Right lobe of liver (tissue), 6 donors: ENCODE measurements around the gene RASSF5. TPM values are rescaled to one million over a fixed set of nuclear protein-coding genes. Genes with fewer than 3 reads are reported as not detected.

Experiments
- ATAC-seq, 4 donors: fragments of 200-7000 bp; cut with Tn5 transposase; one replicate each; pipeline ENCODE4 v1.9.1; 2020; ENCODE audit warnings: mild to moderate bottlenecking in 4 of 4, moderate library complexity in 4 of 4
- DNase-seq, 3 donors: peaks; one replicate each; pipeline ENCODE4 v3.0.0-alpha.2; 2020
- H3K27ac ChIP-seq, 3 donors: fragments of 200-600 bp; one replicate each; pipeline ENCODE4 v1.8.0; 2022
- H3K27me3 ChIP-seq, 2 donors: fragments of 200-600 bp; one replicate each; pipeline ENCODE4 v1.8.0; 2022
- H3K36me3 ChIP-seq, 4 donors: fragments of 200-600 bp; sonication (generic) in 1 of 4; one replicate each; pipeline versions ENCODE4 v1.5.1 to v1.8.0; 2017 to 2022; ENCODE audit warnings: control low read depth in 1 of 4
- H3K4me1 ChIP-seq, 4 donors: fragments of 200-600 bp; sonication (generic) in 1 of 4; one replicate each; pipeline versions ENCODE4 v1.5.1 to v1.8.0; 2017 to 2022; ENCODE audit warnings: control low read depth in 1 of 4
- H3K4me3 ChIP-seq, 3 donors: fragments of 200-600 bp; one replicate each; pipeline ENCODE4 v1.8.0; 2022
- H3K9me3 ChIP-seq, 4 donors: fragments of 200-600 bp; sonication (generic) in 1 of 4; one replicate each; pipeline versions ENCODE4 v1.5.1 to v1.8.0; 2017 to 2022; ENCODE audit warnings: control low read depth in 1 of 4
- POLR2A ChIP-seq: fragments of 450-650 bp; IDR thresholded peaks from one replicate; pipeline ENCODE4 v1.6.1; 2017; ENCODE audit warnings: antibody characterized with exemption, mild to moderate bottlenecking
- WGBS: methylation state at CpG from one replicate; pipeline ENCODE4 v1.1.6; 2018; ENCODE audit warnings: low coverage, low lambda C conversion rate; ENCODE audit not compliant: insufficient coverage; ENCODE audit errors: missing lambda C conversion rate; 5-methylcytosine and 5-hydroxymethylcytosine counted together
- intact Hi-C, 2 donors: fragments of 100-400 bp; cut with DNase I; formaldehyde crosslinking; loops; one replicate each; pipeline versions ENCODE4 v1.11.2 to v1.14.1; 2022
- total RNA-seq, 6 experiments: library from RNA; depleted of rRNA in 2 of 6; stranded (reverse); fragments of >200 nt in 2 of 6; fragmentation: NEBNext Ultra II Directional in 3 of 6; extraction: Animal tissue kit (Norgen Biotek cat#: 25700) in 3 of 6; gene quantifications; one replicate each; pipeline versions ENCODE4 v1.1.0 to v1.2.4, GENCODE V29; 2016 to 2023
- TF ChIP-seq, protein P1 (sequence below), 4 donors: fragments of 200-600 bp in 3 of 4; fragments of 450-650 bp in 1 of 4; IDR thresholded peaks; one replicate each; pipeline versions ENCODE4 v1.5.1 to v1.8.0; 2016 to 2022; ENCODE audit warnings: antibody characterized with exemption in 4 of 4, mild to moderate bottlenecking in 2 of 4
- donor health status: DM: no; HTN: yes; CAD: no.
- donor health status: DM: no; HTN: no; CAD: no.
- donor health status: DM: no; HTN: no; CAD: no.
- donor health status: DM: no; HTN: yes; CAD: no.
- donor health status: DM: no; HTN: yes; CAD: no.

Gene RASSF5
- total RNA-seq, 6 experiments from 2014 or later, result 8.1 to 18.8 (median 12.6) TPM

DNA sequence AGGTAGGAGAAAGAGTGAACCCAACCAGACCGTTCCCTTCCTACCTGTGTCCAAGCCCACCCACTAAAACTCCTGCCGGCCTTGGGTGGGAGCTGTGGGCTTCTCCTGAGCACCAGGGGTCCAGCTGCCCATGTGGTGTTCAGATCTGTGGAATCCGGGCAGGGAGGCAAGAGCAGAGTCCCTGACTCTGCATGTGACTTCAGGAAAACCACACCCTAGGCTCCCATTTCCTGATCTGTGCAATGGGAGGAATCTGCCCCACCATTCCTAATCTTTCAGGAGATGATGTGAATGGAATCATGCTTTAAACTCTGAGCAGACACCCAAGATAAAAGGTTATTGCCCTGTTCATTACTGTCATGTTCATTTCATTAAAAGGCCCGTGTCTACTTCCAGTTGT is 77.4 kb downstream of the RASSF5 start:
- H3K9me3 ChIP-seq, result no peaks in the 10 kb centered on the region
- H3K36me3 ChIP-seq, result peaks cover 0 to 63% (median 18%) of the 10 kb centered on the region in 4 donors
- no peaks in the 10 kb centered on the region for H3K4me1 ChIP-seq
- TF ChIP-seq, protein P1, sequence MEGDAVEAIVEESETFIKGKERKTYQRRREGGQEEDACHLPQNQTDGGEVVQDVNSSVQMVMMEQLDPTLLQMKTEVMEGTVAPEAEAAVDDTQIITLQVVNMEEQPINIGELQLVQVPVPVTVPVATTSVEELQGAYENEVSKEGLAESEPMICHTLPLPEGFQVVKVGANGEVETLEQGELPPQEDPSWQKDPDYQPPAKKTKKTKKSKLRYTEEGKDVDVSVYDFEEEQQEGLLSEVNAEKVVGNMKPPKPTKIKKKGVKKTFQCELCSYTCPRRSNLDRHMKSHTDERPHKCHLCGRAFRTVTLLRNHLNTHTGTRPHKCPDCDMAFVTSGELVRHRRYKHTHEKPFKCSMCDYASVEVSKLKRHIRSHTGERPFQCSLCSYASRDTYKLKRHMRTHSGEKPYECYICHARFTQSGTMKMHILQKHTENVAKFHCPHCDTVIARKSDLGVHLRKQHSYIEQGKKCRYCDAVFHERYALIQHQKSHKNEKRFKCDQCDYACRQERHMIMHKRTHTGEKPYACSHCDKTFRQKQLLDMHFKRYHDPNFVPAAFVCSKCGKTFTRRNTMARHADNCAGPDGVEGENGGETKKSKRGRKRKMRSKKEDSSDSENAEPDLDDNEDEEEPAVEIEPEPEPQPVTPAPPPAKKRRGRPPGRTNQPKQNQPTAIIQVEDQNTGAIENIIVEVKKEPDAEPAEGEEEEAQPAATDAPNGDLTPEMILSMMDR (IDR thresholded peaks at IDR 0.05), result no peak
- TF ChIP-seq POLR2A, result no peak
- H3K4me3 ChIP-seq, result no peak overlapping the region
- ATAC-seq (no peak), DNase-seq (no peak)
- H3K27ac ChIP-seq, result no peak overlapping the region
- intact Hi-C loops, result loop anchor here (5.0 kb wide), 1 partner anchor 92 kb away; no protein-coding TSS in a partner anchor
- no peaks in the 10 kb centered on the region for H3K27me3 ChIP-seq
- 33% methylated on average over 1 of the region's 4 CpGs for WGBS

DNA sequence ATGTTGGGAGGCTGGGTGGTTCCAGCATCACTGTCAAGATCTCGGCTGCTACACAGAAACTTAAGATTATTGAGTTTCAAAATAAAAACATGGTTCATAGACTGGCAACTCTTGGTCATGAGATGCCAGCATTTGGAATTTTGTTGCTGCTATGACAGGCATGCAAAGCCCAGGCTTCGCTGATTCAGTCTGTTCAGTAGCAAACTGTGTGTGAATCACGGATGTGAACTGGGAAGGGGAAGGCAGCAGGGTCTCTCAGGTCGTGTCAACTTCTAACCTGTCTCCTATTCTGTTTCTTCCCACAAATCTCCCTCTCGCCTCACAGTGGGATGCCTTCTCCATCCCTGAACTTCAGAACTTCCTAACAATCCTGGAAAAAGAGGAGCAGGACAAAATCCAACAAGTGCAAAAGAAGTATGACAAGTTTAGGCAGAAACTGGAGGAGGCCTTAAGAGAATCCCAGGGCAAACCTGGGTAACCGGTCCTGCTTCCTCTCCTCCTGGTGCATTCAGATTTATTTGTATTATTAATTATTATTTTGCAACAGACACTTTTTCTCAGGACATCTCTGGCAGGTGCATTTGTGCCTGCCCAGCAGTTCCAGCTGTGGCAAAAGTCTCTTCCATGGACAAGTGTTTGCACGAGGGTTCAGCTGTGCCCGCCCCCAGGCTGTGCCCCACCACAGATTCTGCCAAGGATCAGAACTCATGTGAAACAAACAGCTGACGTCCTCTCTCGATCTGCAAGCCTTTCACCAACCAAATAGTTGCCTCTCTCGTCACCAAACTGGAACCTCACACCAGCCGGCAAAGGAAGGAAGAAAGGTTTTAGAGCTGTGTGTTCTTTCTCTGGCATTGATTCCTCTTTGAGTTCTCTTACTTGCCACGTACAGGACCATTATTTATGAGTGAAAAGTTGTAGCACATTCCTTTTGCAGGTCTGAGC is 79.4 kb downstream of the RASSF5 start:
- Histone ChIP-seq H3K27ac (no peak overlapping the region), H3K4me3 (no peak overlapping the region), H3K9me3 (no peaks in the 10 kb centered on the region), H3K4me1 (no peaks in the 10 kb centered on the region), H3K27me3 (no peaks in the 10 kb centered on the region), H3K36me3 (peaks cover 0 to 77% (median 22%) of the 10 kb centered on the region in 4 donors)
- TF ChIP-seq, protein P1 (IDR thresholded peaks at IDR 0.05), result no peak
- no peak for TF ChIP-seq POLR2A
- WGBS, result 62% methylated on average over 13 of the region's 13 CpGs
- no peak for DNase-seq
- ATAC-seq, result no peak
- intact Hi-C loops, result loop anchor here in 1 of 2 donors (5.0 kb wide), 1 partner anchor 94 kb away; no protein-coding TSS in a partner anchor

DNA sequence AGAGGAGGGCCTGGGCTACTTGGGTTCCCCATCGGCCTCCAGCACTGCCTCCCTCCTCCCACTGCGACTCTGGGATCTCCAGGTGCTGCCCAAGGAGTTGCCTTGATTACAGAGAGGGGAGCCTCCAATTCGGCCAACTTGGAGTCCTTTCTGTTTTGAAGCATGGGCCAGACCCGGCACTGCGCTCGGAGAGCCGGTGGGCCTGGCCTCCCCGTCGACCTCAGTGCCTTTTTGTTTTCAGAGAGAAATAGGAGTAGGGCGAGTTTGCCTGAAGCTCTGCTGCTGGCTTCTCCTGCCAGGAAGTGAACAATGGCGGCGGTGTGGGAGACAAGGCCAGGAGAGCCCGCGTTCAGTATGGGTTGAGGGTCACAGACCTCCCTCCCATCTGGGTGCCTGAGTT is 80.6 kb downstream of the RASSF5 start:
- no peaks in the 10 kb centered on the region for H3K27me3 ChIP-seq
- DNase-seq (no peak), ATAC-seq (no peak)
- TF ChIP-seq, protein P1 (IDR thresholded peaks at IDR 0.05), result no peak
- no peak for TF ChIP-seq POLR2A
- no peaks in the 10 kb centered on the region for H3K9me3 ChIP-seq
- H3K36me3 ChIP-seq, result peaks cover 0 to 86% (median 22%) of the 10 kb centered on the region in 4 donors
- 70% methylated on average over 2 of the region's 14 CpGs for WGBS
- no peaks in the 10 kb centered on the region for H3K4me1 ChIP-seq
- no peak overlapping the region for H3K27ac ChIP-seq
- intact Hi-C loops, result loop anchor here in 1 of 2 donors (5.0 kb wide), 1 partner anchor 96 kb away; no protein-coding TSS in a partner anchor
- H3K4me3 ChIP-seq, result no peak overlapping the region

DNA sequence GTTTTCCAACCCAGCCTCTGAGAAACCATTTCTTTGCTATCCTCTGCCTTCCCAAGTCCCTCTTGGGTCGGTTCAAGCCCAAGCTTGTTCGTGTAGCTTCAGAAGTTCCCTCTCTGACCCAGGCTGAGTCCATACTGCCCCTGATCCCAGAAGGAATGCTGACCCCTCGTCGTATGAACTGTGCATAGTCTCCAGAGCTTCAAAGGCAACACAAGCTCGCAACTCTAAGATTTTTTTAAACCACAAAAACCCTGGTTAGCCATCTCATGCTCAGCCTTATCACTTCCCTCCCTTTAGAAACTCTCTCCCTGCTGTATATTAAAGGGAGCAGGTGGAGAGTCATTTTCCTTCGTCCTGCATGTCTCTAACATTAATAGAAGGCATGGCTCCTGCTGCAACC is 81.2 kb downstream of the RASSF5 start:
- Histone ChIP-seq H3K36me3 (peaks cover 0 to 86% (median 22%) of the 10 kb centered on the region in 4 donors), H3K27ac (no peak overlapping the region), H3K9me3 (no peaks in the 10 kb centered on the region), H3K4me3 (no peak overlapping the region), H3K27me3 (no peaks in the 10 kb centered on the region), H3K4me1 (no peaks in the 10 kb centered on the region)
- intact Hi-C loops, result loop anchor here in 1 of 2 donors (5.0 kb wide), 1 partner anchor 96 kb away; no protein-coding TSS in a partner anchor
- TF ChIP-seq POLR2A, result no peak
- TF ChIP-seq, protein P1 (IDR thresholded peaks at IDR 0.05), result no peak
- DNase-seq, result no peak
- 53% methylated on average over 6 of the region's 6 CpGs for WGBS
- no peak for ATAC-seq
